HG03571 (cell line): ENCODE data around the gene KCTD21.

Source experiments
- ATAC-seq: cut with Tn5 transposase; IDR thresholded peaks from one replicate; pipeline ENCODE4 v1.9.1; 2021; ENCODE audit not compliant: unreplicated experiment

KCTD21 gene

DNA sequence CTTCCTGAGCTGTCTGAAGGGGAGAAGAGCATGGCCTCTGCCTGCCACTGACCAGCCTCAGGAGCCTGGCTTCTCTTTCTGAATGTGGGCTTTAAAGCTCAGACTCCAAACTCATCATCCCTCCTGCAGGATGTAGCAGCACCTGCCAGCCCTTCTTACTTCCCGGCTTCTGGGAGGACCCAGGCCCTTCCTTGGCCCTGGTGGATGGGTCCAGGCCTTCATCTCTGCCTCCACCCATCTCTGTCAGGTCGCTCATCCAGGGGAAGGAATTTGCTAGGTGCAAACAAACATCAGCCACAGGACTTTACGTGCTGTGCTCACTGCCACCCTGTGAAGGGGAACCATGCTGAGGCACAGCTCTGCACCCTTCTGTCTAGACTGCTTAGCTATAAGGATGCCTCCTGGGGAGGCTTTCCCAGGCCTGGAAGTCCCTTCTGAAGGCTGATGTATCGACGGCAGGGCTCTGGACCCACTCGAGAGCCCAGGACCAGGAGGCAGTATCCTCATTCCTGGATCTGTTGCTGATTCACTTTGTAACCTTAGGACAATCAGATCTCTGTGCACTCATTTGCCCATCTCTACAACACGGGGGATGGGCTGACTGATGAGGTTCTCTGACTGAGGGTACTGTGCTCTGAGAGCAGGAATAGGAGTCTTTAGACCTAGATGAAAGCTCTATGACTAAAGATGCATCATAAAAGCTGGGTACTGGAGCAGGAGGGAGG, 31.2 kb upstream of the KCTD21 start:
- no peak for ATAC-seq

DNA sequence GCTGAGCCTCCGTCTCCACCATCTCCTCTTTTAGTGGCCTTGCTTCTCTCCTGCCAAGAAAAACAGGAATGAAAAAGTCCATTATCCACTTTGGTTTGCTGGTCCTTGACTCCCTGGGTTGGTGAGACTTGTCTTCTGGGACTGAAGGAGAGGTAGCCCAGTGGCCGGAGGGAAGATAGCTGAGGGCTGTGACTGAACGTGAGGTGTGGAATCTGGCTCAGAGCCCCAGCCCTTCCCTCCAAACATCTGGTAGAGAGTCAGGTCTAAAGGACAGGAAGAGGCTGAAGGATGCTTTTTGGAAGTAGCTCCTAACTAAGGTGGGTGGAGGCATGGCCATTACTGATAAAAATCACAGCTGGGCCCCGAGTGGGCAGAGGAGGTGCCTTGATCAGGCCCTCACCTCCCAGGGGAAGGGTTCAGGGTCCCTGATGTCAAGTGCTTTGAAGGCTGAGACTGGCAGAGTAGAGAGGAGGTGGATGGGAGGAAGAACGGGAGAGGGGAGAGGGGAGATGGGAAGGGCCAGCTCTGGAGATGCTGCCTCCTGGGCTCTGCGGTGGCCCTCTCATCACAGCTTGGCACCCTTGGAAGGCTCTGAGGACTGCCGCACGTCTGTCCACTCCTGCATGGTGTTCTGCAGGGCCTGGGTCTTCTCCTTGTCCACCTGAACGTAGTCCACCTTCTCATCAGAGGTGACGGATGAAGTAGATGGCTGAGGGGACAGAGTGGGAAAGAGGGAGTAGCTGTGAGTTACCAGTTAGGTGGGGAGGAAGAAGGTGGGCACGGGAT, 30.5 kb upstream of the KCTD21 start:
- ATAC-seq: no peak

DNA sequence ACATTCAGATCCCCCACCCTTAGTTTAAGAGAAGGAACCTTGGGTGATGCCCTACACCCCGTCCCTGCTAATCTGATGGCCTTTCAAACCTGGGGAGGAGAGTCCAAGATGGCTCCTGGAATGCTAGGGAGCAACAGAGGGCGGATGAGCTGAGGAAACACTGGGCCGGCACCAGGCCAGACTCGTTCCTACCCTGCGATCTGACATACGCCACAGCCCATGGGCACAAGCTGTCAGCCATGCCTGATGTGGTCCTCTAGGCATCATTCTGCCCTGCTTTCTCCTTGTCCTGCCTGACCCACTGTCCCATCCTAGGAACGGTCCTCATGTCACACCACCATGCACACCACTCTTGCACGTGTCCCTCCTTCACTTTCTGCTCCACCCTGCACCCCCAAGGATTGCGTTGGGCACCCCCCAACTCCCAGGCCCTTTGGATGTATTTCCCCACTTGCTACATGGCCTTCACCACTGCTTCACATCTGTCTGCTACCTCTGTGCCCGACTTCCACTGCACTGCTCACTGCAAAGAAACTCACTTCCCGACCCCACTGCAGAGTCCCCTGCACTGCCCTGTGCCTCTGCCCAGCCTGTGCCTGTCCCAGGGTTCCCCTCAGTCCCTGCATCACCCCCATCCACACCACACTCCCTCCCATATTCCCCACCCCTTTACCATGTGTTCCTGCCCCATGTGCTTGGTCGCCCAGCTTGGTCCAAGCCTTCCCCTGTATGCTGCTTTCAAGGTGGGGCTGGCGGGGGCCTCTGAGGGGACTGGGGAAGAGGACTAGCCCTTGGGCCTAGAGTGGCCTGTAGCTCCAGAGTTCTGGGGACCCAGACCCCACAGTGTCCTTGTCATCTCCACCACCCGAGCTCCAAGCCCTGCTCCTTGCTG, 29.5 kb upstream of the KCTD21 start:
- no peak for ATAC-seq

DNA sequence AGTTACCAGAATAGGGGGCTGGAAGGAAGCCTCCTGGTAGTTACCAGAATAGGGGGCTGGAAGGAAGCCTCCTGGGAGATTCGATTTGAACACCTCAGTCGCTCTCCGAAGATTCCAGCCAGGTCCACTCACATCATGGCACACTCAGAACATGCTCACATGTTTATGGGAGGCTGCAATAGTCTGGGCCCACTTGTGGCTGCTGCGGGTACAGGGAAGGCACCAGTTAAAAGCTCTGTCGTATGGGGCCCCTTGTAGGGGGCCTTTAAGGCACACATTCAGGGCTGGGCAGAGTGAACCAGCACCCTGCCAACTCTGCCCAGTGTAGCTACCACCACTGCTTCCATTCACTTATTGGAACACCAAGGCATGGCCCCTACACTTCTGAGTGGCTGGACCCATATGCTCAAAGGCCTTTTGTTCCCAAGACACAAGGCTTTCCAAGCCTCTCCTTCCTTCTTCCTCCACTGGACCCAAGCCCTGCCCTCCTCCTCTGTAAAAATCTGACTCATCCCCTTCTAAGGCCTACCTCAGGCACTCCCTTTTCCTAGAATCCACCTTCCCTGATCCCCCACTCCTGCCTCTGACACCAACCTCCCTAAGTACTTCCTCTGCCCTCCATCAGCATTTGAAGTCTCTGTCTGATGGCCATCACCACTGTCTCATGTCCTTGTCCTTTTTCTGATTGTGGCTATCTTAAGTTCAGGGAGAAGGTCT, 28.3 kb upstream of the KCTD21 start:
- ATAC-seq: no peak

DNA sequence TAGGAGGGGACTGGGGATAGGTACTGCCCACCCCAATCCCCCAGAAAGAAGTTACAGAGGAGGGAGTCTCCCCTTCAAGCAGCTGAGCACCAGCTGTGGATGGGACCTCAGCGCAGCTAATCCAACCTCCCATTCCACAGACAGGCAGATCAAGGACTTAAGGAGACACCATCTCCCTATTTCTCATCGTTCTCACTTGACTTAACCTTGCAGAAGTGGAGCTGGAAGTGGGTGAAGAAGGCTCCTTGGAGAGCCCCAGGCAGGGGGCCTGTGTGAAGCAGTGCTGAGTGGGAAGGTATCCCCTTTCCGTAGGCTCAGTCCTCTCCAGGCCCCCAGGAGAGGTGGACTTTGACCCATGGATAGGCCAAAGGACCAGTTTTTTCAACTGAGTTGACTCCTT, 27.6 kb upstream of the KCTD21 start:
- ATAC-seq: no peak

DNA sequence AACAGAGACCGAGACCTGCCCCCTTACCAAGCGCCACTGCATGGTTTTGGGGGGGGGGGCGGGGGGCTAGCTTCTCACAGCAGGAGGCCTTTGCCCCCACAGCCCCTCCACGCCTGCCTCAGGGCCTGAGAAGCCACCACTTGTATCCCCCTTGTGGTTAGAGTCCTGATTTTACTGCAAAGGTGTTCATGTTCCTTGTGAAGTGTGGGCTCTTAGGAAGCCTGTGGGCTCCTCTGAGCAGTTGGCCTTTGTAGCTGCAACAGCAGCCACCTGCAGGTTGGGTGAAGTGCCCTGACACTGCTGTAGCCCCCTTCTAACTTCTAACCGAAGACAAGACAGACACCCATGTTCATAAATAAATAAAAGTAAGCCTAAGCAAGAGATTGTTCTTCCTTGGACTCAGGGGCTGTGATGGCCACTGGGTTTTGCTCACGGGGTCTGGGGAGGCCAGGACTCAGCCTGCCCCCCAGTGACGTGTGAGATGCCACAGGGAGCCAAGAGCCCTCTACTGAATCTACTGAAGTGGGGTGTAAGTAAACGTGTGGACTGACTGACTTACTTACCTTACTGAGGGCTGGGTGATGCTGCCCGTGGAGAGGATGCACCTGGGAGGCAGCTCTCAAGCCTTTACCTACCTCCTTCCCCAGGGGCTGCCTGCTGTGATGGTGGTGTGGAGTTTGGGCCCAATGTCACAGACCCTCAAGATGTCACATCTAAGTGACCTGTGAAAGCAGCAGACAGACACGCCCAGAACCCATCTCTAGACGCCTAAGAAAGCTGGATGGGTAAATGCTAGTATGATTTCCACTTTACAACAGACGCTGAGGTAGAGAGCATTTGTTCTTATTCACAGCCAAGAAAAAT, 26.1 kb upstream of the KCTD21 start:
- no peak for ATAC-seq

DNA sequence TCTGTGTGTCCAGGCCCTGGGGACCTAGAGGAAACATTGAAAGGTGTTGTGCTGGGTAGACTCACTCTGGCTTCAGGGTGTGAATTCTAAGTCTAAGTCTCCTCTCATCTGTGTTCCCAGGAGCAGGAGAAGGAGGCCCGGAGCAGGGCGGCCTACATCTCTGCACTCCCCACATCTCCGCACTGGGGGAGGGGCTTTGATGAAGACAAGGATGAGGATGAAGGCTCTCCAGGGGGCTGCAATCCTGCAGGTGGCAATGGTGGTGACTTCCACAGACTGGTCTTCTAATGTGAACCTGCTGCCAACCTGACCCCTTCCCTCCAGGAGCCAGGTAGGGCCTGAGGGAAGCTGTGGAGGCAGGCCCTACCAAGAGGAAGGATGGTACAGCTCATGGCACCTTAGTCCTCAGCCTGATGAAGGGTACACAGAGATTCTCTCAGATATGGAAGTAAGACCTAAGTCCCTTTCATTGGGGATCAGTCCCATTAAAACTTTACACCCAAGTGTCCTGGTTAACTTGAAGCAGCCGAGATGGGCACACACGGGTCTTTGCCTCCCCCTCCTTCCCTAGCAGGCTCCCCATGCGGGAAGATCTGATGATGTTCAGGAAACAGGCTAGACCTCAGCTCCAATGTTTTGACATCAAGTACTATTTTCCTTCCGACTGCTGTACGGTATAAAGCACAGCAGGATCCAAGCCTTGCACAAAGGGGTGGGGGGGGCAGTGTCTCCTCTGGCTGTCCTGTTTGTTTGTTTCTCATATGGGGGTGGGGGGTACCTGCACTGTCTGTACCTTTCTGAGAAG, 25.3 kb upstream of the KCTD21 start:
- ATAC-seq: no peak

DNA sequence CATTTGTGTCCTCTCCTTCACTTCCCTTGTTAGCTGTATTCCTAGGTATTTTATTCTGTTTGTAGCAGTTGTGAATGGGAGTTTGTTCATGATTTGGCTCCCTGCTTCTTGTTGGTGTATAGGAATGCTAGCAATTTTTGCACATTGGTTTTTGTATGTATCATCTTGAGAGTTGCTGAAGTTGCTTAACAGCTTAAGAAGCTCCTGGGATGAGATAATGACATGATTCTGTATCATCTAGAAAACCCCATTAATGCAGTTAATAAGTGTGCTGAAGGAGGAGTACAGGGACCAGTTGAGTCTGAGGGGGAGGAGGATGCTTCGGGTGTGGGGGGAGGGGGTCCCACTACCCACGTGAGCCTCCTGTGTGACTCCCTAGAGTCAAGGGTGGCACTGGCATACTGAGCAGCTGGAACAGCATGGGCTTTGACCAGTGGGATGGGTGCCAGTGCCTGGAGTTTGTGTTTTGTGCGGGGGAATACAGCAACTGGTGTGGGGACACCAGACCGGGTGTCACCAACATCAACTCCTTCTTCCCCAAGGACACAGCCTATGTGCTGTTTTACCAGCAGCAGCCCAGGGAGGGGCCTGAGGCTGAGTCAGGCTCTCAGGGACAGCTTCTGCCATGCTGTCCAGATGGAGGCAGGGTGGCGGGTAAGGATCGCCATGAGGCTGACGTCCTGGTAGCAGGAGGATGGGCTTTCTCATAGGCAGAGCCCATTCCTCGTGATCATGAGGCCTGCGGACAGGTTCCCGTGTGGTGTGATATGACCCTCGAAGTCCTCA, 24.4 kb upstream of the KCTD21 start:
- no peak for ATAC-seq

DNA sequence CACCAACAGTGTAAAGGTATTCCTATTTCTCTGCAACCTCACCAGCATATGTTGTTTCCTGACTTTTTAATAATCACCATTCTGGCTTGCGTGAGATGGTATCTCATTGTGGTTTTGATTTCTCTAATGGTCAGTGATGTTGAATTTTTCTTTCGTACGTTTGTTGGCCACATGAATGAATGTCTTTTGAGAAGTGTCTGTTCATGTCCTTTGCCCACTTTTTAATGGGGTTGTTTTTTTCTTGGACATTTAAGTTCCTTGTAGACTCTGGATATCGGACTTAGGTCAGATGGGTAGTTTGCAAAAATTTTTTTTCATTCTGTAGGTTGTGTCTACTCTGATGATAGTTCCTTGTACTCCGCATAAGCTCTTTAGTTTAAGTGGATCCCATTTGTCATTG, 23.1 kb upstream of the KCTD21 start:
- ATAC-seq: no peak

DNA sequence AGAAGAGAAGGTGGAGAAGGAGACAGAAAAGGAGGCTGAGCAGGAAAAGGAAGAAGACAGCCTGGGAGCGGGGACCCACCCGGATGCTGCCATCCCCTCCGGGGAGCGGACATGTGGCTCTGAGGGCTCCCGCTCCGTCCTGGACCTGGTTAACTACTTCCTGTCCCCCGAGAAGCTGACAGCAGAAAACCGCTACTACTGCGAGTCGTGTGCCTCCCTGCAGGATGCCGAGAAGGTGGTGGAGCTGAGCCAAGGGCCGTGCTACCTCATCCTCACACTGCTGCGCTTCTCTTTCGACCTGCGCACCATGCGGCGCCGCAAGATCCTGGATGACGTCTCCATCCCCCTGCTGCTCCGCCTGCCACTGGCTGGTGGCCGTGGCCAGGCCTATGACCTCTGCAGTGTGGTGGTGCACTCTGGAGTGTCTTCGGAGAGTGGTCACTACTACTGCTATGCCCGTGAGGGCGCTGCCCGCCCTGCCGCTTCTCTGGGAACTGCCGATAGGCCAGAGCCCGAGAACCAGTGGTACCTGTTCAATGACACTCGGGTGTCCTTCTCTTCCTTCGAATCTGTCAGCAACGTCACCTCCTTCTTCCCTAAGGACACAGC, 21.7 kb upstream of the KCTD21 start:
- ATAC-seq: no peak

DNA sequence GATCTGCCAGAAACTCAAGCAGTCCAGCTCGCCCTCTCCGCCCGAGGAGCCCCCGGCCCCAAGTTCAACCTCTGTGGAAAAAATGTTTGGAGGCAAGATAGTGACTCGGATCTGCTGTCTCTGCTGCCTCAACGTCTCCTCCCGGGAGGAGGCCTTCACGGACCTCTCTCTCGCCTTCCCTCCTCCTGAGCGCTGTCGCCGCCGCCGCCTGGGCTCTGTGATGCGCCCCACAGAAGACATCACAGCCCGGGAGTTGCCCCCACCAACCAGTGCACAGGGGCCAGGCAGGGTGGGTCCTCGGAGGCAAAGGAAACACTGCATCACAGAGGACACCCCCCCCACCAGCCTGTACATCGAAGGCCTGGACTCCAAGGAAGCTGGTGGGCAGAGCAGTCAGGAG, 21.1 kb upstream of the KCTD21 start:
- no peak for ATAC-seq

DNA sequence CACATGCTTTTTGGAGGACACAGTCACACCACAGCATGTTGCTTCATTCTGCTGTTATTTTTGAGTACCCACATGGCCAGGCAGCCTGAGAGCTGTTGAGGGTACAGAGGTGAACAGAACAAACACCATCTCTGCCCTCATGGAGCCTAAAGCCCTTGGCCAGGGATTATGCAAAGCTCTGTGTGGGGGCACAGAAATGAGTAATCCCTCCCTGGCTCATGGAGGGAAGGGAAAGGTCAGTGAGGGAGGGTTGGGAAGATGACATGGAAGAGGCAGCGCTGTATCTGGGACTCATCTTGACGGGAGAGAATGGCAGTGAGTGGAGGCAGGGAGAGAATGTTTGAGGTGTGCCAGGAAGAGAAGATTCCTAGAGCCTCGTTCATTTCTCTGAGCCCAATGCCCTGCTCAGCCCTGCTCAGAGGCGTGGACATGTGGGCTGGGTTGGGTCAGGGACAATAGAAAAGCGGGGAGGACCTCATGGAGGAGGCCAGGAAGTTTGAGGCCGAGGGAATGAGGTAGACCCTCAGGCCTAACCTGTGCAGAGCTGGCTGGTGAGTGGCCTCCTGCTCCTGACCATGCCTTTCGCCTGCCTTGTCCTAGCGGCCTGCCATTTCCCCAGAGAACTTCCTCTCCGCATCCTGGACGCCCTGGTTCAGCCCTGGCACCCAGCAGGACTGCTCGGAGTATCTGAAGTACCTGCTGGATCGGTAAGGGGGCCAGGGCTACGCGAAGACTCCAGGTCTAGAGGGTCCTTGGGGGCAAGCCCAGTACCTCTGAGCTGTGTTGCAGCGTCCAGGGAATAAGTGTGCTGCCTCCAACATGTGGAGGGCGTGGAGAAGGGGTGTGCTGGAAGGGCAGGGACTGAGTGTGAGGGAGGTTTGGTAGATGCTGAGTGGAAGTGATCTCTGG, 20.1 kb upstream of the KCTD21 start:
- no peak for ATAC-seq

DNA sequence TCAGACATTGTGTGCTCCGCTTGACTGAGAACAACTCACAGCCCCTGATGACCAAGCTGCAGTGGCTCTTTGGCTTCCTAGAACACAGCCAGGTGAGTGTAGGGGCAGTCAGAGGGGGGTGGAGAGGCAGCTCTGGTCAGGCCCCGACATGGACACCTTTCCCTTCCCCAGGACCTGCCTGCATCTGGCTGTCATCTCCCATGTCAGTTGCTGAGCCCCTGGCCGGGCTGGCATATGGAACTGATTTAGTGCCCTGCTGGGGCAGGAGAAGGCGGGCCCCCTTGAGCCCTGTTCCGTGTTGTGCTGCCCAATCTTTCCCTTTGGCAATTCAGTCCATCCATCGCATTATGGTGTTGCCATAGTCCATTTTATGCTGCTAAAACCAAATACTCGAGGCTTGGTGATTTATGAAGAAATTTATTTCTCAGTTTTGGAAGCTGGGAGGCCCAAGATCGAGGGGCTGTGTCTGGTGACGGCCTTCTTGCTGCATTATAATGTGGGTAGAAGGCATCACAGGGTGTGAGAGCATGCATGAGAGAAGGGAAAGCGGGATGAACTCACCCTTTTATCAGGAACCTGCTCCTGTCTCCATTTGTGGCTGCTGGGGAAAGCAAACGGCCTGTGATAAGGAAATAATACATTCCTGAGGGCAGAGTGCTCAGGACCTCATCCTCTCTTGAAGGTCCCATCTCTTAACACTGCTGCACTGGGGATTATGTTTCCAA, 19.3 kb upstream of the KCTD21 start:
- ATAC-seq: no peak

DNA sequence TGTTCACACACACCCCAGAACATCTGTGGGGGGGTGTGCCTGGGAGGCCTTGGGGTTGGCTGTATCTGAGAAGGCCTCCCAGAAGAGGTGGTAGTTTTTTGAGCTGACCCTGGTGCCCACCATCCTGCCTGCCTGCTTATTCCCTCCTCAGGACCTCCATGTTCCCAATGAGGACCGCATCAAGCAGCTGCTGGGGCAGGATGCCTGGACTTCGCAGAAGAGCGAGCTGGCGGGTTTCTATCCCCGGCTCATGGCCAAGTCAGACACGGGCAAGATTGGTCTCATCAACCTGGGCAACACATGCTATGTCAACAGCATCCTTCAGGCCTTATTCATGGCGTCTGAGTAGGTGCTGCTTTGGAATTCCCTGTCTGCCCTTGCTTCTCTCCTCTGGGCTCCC, 17.3 kb upstream of the KCTD21 start:
- no peak for ATAC-seq

DNA sequence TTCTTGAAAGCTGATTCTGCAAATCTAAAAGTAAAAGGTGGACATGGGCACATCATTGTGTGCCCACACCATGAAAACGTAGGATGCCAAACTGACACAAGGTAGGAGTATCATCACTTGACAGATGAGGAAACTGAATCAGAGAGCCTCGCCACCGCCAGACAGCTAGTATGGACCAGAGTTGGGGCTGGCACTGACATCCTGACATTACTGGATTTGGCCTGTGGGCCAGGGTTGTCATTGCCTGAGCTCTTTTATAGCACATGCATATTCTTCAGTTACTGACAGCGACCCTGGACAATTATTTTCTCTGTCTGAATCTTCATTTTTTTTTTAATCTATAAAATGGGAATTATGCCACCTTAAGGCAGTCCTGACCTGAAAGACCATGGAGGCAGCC, 16.8 kb upstream of the KCTD21 start:
- ATAC-seq: no peak

DNA sequence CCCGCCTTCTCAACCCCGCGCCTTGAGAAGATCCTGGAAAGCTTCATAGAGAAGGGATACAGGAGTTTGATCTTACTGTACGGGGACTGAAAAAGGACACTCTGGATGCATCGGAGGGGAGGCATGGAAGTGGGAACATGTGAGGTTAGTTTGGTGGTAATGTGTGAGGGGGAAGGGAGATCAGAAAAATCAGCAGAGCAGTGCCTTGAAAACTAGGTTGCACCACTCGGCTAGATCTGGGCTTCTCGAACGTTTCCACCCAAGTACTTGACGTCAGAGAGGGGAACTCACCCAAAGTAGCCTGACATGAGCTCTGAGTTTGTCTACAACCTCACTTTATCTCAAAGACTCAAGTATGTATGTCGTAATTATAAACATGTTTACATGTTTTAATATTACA, 14.8 kb upstream of the KCTD21 start:
- ATAC-seq: no peak
